Skin of body (tissue), 2 donors: ENCODE data around the gene NCOA1. TPM values are rescaled to one million over a fixed set of nuclear protein-coding genes. Genes with fewer than 3 reads are reported as not detected.
"Not testable (repeated sequence)": the region's sequence is repeated elsewhere in the genome, so short reads cannot be mapped to it uniquely, and the experiment has no call there.

ENCODE experiments used
- DNase-seq: peaks from one replicate; lab custom pipeline; 2025; lab: John Stamatoyannopoulos, UW
- total RNA-seq: library from RNA; depleted of rRNA; stranded (reverse); fragments of >200 nt; gene quantifications from one replicate; pipeline ENCODE4 v1.2.3, GENCODE V29; 2014

NCOA1 gene
- total RNA-seq, 1 donor from 2014 or later = 77.2 TPM

DNA sequence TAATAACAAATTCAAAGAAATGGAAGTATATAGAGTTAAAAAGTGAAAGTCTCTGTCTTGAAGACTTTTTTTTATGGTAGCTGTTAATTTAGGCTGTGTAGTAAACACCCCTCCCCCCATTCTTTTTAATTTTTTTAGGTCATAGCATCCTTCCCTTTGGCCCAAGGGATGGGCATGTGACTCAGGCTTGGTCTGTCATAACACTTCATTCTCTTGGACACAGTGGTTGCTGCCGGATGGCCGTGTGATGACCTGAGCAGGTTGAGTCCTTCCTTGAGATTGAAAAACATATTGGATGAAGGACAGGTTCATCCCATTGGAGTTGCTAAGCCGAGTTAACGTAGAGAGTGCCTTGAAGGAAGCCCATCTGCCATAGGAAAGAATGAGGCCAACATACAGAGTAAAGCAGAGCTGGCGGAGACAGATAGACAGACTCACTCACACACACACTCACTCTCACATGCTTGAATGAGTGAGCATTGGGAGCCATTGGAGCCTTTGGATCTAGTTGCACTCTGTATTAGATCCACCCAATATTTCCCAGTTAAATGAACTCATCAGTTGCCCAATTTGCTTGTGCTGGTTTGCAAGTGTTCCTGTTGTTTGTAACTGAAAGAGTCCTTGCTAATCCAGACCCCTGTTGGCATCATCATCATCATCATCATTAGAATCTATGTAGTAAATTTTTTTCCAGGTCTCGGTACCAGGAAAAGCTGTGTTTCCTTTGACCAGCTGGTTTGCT lies 14.7 kb downstream of the NCOA1 start:
- no peak for DNase-seq

DNA sequence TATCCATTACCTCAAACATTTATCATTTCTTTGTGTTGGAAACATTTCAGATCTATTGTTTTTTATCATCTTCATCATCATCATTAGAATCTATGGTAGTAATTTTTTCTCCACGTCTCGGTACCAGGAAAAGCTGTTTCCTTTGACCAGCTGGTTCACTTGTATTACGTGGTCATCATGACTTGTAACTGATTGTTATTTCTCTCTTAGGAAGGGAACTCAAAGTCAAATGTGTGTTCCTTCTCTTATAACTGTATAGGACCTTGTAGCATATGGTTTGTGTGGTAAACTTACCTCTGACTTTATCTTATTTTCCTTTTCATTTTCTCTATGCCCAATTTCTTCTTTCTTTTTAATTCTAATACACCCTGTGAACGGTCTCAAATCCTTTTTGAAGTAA lies 16.5 kb downstream of the NCOA1 start:
- DNase-seq = no peak

DNA sequence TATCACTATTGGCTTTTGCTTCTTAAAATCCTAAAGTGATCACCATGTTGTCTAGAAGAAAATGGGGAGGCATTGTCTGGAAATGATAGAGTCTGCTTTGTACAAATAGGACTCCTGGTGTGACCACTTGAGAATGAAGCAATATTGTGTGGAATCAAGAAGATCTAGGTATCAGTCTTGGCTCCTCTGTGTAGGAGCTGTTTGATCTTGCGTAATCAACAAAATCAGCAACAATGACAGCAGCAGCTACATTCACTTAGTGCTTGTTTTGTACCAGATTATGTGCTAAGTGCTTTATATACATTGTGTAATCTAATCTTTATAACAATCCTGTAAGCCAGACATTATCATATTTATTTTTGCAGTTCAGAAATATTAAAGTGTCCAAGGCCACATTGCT lies 17.8 kb downstream of the NCOA1 start:
- no peak for DNase-seq

DNA sequence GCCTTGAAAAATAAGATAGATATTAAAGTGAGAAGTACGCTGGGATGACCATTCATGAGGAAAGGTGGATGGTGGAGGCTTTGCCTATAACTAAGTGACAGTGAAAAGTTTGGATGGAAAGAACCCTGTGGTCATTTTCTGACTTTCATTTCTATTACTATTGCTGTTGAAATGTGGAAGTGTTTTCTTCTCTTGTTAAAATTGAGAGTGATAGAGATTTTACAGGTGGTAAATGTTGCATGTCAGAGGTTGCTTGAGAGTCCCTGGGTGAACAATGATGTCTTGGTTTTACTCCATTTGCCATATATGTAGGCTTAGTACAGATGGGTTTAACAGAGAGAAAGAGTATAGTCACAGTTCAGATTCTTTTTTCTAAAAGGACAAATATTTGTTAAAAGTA lies 18.4 kb downstream of the NCOA1 start:
- DNase-seq = no peak

DNA sequence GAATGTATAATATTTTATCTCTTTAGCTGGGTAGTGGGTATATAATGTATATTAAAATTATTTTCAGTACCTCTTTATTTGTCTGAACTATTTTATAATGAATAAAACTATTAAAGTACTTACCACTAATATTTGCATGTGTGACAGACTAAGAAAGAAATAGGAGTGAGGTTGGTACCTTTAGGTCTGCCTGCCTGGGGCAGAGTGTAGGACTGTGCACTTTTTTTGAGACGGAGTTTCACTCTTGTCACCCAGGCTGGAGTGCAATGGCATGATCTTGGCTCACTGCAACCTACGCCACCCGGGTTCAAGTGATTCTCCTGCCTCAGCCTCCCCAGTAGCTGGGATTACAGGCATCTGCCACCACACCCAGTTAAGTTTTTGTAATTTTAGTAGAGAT lies 18.8 kb downstream of the NCOA1 start:
- no peak for DNase-seq

DNA sequence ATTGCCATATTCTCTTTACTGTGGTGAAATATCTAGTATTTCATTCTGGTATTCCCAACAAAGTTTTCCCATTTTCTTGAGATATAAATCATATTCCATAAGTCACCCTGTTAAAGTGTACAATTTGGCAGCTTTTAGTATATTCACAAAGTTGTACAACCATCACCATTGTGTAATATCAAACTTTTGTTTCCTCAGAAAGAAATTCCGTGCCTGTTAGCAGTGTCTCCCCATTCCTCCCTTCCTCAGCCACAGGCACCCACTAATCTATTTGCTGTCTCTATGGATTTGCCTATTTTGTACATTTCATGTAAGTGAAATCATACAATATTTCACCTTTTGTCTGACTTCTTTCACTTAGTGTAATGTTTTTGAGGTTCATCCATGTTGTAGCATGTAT lies 19.7 kb downstream of the NCOA1 start:
- DNase-seq = no peak

DNA sequence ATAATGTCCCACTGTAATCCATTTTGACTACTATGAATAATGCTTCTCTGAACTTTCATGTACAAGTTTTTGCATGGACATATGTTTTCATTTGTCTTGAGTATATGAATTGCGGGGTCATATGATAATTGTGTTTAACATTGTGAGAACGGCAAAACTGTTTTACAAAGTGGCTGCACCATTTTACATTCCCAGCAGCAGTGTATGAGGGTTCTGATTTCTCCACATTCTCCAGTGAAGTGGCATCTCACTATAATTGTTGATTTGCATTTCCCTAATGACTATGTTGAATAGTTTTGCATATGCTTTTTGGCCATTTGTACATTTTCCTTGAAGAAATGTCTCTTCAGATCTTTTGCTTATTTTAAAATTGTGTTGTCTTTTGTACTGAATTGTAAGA lies 20.1 kb downstream of the NCOA1 start:
- DNase-seq = no peak

DNA sequence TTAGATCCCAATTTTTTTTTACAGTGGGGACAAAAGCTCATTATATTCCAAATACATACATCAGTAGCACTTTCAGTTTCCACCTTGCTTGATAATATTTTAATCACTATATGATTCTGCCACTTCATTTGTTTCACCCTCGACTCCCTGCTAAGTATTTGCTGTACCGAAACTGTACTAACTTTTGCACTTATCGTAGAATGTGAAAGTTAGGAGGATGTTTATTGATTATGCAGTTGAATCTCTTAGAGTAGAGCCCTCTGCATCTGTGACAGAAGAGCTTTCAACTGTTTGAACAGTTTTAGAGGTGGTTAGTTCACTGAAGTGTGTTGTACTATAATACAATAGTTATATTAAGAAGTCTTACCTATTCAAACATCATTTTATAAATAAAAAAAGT lies 20.8 kb downstream of the NCOA1 start:
- DNase-seq = no peak

DNA sequence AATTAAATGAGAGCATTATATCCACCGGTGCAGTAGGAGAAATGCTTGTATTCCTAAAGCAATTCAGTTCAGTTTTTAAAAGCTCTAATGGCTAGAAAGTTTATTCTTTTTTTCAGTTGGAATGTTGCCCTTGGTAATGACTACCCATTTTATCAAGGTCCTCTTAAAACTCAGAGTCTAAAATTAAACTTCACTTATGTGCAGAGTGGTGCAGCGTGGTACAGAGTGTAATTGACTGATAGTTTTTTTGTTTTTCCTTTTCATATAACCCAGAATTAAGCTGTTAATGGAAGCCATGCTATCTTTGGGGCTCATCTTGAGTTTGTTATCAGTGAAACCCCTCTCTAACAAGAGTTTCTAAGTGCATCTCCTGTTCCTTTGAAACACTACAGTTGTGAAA lies 21.4 kb downstream of the NCOA1 start:
- DNase-seq = no peak

DNA sequence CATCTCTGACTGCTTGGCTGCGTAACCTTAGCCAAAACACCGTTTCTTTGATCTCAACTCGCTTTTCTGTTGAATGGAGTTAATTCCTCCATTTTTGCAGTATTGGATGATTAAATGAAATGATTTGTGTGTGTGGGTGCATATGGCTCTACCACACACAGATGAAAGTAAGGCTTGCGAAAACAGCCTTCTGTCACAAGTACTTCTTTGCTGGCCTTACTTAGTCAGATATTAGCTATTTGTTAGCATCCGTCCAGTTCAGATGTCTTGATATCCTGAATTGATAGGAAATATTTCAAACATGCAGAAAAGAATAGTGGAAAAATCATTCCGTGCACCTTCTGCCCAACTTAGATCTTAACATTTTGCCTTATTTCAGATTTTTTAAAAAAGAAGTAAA lies 21.8 kb downstream of the NCOA1 start:
- no peak for DNase-seq

DNA sequence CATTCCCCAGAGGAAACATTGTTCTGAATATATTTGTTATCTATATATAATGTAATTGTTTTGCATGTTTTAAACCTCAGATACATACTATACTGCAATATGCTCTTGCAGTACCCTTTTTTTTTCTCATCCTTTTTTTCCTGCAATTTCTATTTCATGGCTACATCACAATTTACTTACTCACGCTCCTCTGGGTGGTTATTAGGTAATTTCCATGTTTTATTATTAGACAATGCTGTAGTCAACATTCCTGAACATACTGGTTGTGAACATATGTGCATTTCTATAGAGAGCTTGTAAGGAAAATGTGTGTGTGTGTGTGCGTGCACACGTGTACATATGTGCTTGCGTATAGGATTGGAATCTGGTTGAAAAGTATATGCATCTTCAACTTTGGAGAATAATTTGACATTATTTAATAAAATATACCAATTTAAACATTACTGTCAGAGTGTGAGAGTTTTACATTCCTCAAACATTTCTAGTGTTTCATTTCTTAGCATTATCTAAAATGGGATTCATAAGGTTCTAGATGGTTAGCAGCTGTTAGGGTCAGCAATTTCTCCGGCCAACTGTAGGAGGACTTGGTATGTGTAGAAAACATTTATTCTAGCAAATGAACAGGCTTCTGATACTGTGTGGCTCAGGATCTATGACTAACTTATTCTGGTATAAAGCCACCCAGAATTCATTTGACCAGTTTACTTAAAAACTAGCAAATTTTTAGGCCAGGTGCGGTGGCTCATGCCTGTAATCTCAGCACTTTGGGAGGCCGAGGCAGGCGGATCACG lies 22.4 kb downstream of the NCOA1 start:
- DNase-seq = peak; percentile 10

DNA sequence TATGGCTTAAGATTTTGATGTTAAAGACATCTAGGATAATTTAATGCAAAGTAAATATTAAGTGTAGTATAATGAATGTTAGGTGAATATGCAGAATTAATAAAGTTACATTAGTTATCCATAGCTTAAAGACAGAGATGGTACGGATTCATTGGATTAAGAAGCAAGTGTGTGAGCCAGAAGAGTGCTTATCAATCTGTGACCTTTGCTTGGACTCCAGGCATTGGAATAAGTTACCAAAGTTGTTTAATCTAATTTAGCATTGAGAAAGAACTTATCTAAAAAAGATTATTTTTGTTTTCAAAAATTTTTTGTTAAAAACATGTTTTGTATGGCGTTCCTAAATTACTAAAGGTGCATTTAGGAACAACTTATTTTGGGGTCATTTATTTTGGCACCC lies 23.8 kb downstream of the NCOA1 start:
- no peak for DNase-seq

DNA sequence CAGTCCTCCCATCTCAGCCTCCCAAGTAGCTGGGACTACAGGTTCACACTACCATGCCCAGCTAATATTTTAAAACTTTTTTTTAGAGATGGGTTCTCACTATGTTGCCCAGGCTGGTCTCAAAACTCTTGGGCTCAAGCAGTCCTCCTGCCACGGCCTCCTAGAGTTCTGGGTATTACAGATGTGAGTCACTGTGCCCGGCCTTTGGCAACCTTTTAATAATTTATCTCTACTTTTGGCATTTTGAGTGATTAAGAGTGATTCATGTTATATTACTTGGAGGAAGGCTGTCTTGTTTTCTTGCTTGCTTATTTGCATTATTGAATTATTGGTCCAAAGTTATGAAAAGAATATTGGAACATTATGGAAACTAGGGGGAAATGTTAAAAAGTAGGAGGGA lies 24.3 kb downstream of the NCOA1 start:
- no peak for DNase-seq

DNA sequence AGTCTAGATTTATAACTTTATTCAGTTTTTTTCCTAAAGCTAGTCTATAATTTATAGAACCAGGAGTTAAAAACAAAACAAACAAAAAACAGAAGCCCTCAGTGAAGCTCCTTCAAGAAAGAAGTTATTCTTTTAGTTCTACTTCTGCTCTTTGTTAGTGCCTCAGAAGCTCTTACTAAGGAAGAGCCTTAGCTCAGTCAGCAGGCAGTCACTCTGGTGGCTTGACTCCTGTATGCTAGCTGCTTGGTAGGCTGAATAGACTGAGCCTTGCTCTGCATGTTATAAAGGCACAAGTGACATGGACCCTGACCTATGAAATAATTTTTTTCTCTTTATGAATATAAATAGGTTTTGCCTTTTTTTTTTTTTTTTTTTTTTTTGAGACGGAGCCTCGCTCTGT lies 24.8 kb downstream of the NCOA1 start:
- no peak for DNase-seq

DNA sequence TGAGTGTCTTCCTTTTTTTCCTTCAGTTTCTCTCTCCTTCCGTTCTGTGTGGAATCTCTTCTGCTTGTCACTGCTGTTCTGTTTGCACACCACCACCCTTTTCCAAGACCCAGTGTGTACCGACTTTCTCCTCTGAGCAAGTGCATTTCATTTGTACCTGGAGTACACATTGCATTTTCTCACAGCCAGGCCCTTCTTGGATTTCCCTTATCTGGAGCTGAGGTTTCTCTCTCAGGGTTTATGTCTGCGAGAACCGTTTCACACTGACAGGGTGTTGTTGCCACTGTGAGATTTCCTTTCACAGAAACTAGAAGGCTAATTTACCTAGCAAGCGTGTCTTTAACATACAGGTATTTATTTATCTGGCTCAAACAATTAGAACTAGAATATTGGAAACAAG lies 26.2 kb downstream of the NCOA1 start:
- DNase-seq = no peak

DNA sequence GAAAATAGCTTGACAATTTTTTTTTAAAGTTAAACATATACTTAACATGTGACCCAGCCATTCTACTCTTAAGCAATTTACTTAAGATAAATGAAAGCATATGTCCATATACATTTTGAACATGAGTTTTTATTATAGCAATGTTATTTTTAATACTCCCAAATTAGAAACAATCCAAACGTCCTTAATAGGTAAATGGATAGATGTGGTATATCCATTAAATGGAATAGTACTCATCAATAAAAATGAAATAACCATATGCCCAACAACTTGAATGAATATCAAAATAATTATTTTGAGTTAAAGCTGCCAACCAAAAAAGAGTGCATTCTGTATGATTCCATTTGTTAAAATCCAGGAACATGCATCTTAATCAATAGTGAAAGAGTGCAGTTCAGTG lies 29.1 kb downstream of the NCOA1 start:
- DNase-seq = no peak

DNA sequence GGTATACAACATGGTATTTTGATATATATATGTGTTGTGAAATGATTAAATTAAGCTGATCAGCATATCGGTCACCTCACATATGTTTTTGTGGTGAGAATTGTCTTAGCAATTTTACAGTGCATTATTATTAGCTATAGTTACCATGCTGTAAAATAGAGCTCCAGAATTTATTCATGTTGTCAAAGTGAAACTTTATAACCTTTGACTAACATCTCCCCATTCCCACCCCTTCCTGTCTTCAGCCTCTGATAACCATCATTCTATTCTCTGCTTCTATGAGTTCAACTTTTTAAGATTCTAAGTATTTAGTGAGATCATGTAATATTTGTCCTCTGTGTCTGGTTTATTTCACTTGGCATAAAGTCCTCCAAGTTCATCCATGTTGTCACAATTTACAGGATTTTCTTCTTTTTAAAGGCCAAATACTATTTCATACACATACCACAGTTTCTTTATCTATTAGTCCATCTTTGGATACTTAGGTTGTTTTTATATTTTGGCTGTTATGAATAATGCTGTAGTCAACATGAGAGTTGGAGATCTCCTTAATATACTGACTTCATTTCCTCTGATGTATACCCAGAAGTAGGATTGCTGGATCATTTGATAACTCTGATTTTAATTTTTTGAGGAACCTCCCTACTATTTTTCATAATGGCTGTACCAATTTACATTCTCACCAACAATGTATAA lies 30.3 kb downstream of the NCOA1 start:
- no peak for DNase-seq

DNA sequence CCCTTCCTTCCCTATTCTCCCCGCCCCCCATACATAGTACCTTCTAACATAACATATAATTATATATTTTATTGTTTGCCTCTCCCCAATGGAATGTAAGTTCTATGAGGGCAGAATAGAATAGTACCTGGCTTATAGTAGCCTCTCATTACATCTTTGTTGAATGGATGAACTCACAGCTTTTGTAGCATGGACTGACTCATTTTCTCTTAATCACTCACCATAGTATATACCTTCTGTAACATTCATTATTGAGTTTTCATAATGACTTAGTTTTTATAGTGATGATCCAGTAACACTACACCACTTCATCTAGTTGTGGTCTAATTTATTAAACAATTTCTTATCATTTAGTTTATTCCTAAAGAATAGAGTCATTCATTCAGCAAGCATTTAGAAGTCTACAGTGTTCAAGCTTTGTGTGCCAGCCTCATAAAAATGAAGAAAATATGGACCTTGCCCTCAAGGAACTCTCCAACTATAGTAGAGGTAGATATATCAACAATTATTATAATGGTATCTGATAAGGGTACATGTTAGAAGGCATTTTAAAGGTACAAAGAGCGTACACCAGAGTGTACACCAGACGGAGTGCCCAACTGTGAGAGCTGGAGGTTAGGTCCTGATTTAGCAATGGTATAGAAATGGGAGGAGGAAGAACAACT lies 31.1 kb downstream of the NCOA1 start:
- no peak for DNase-seq

DNA sequence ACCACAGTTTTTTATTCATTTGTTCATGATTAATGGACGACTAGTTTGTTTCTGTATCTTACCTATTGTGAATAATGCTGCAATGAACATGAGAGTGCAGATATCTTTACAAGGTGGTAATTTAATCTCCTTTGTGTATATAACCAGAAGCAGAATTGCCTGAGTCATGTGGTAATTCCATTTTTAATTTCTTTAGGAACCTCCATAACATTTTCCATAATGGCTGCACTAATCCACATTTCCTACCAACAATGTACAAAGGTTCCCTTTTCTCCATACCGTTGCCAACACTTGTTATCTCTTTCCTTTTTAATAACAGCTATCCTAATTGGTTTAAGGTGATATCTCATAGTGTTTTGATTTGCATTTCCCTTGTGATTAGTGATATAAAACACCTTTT lies 36.5 kb downstream of the NCOA1 start:
- DNase-seq = no peak

DNA sequence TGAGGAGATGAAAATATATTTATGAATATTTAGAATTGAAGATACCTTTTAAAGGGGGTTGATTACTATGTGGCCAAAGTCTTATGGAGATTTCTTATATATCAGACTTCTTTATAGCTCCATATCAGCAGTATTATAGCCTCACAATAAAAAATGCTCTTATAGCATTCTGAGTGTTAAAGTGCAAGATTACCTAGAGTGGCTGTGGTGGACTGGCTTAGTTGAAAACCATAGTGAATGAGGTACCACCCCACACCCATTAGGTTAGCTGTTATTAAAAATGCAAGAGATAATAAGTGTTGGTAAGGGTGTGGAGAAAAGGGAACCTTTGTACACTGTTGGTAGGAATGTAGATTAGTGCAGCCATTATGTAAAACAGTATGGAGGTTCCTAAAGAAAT lies 39.7 kb downstream of the NCOA1 start:
- no peak for DNase-seq

DNA sequence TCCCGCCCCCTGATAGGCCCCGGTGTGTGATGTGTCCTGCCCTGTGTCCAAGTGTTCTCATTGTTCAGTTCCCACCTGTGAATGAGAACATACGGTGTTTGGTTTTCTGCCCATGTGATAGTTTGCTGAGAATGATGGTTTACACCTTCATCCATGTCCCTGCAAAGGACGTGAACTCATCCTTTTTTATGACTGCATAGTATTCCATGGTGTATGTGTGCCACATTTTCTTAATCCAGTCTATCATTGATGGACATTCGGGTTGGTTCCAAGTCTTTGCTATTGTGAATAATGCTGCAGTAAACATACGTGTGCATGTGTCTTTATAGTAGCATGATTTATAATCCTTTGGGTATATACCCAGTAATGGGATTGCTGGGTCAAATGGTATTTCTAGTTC lies 40.6 kb downstream of the NCOA1 start:
- not testable (repeated sequence) for DNase-seq

DNA sequence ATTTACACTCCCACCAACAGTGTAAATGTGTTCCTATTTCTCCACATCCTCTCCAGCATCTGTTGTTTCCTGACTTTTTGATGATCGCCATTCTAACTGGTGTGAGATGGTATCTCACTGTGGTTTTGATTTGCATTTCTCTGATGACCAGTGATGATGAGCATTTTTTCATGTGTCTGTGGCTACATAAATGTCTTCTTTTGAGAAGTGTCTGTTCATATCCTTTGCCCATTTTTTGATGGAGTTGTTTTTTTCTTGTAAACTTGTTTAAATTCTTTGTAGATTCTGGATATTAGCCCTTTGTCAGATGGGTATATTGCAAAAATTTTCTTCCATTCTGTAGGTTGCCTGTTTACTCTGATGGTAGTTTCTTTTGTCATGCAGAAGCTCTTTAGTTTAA lies 41.0 kb downstream of the NCOA1 start:
- not testable (repeated sequence) for DNase-seq
